Sigmoid colon (tissue), 7 donors: Measurements from ENCODE around the gene ACP6. TPM values are rescaled to one million over a fixed set of nuclear protein-coding genes. Genes with fewer than 3 reads are reported as not detected.

Experiments used
- DNase-seq: peaks from one replicate; pipeline ENCODE4 v3.0.0-alpha.2; 2019
- H3K27ac ChIP-seq, 4 donors: fragments of 200-600 bp; sonication (generic); one replicate each; pipeline ENCODE4 v1.5.1; 2016 to 2019; ENCODE audit warnings: mild to moderate bottlenecking in 1 of 4
- H3K27me3 ChIP-seq, 3 donors: fragments of 200-600 bp; sonication (generic); one replicate each; pipeline ENCODE4 v1.5.1; 2019; ENCODE audit warnings: mild to moderate bottlenecking in 1 of 3
- H3K36me3 ChIP-seq, 4 donors: fragments of 200-600 bp; sonication (generic); one replicate each; pipeline ENCODE4 v1.5.1; 2016 to 2019
- H3K4me1 ChIP-seq, 4 donors: fragments of 200-600 bp; sonication (generic); one replicate each; pipeline ENCODE4 v1.5.1; 2017 to 2019
- H3K4me3 ChIP-seq, 4 donors: fragments of 200-600 bp; sonication (generic); one replicate each; pipeline ENCODE4 v1.5.1; 2017 to 2019; ENCODE audit warnings: mild to moderate bottlenecking in 2 of 4, moderate library complexity in 1 of 4
- H3K9me3 ChIP-seq, 4 donors: fragments of 200-600 bp in 3 of 4; sonication (generic) in 3 of 4; one replicate each; pipeline versions ENCODE4 v1.5.1 to v1.6.1; 2013 to 2019
- CTCF ChIP-seq, 4 experiments: fragments of 450-650 bp in 3 of 4; fragments of 200-600 bp in 1 of 4; IDR thresholded peaks; one replicate each; pipeline ENCODE4 v1.5.1; 2016 to 2019; ENCODE audit warnings: antibody characterized with exemption in 4 of 4, mild to moderate bottlenecking in 3 of 4, moderate library complexity in 2 of 4
- EP300 ChIP-seq, 4 donors: sonication (generic); formaldehyde crosslinking; IDR thresholded peaks; one replicate each; pipeline ENCODE4 v1.6.1; 2017; ENCODE audit warnings: antibody characterized with exemption in 4 of 4
- POLR2A ChIP-seq, 2 donors: fragments of 450-650 bp; IDR thresholded peaks; one replicate each; pipeline ENCODE4 v1.6.1; 2016; ENCODE audit warnings: antibody characterized with exemption in 2 of 2, mild to moderate bottlenecking in 2 of 2, moderate library complexity in 2 of 2
- POLR2AphosphoS5 ChIP-seq, 4 donors: sonication (generic); formaldehyde crosslinking; IDR thresholded peaks; one replicate each; pipeline ENCODE4 v1.6.1; 2017; ENCODE audit warnings: antibody characterized with exemption in 4 of 4
- WGBS, 2 donors: extraction: QIAGEN DNeasy Blood & Tissue Kit; methylation state at CpG; one replicate each; pipeline ENCODE4 v1.1.7; 2013; 5-methylcytosine and 5-hydroxymethylcytosine counted together
- intact Hi-C: fragments of 100-400 bp; cut with DNase I; formaldehyde crosslinking; loops from one replicate; pipeline ENCODE4 v1.15.1; 2023
- polyA plus RNA-seq, 3 donors: library from polyadenylated mRNA; stranded (reverse); fragments of 200-250 nt; gene quantifications; one replicate each; pipeline ENCODE4 v1.2.3, GENCODE V29; 2013
- total RNA-seq, 4 donors: library from RNA; depleted of rRNA; stranded (reverse); fragments of >200 nt; gene quantifications; one replicate each; pipeline ENCODE4 v1.1.0, GENCODE V29; 2016
- donor health status: healthy with polysubstance abuse.
- donor health status: Bipolar disorder and iron deficiency.
- donor health status: healthy.

Gene ACP6
- total and polyA plus RNA-seq, 7 donors, result 3.5 to 27.8 (median 14.7) TPM

GRCh38 chr1:147611586-147611985 lies 58.7 kb downstream of the ACP6 start:
- H3K4me1 ChIP-seq, result peaks cover 0 to 27% (median 10%) of the 10 kb centered on the region in 4 donors
- no peak for DNase-seq
- intact Hi-C loops, result no loop called here
- no peak overlapping the region for H3K4me3 ChIP-seq
- H3K27ac ChIP-seq, result no peak overlapping the region
- no peak for TF ChIP-seq EP300 (IDR thresholded peaks at IDR 0.05)
- no peak for TF ChIP-seq POLR2A (IDR thresholded peaks at IDR 0.05)
- TF ChIP-seq POLR2AphosphoS5 (IDR thresholded peaks at IDR 0.05), result no peak
- no peak for TF ChIP-seq CTCF (IDR thresholded peaks at IDR 0.05)
- H3K27me3 ChIP-seq, result no peaks in the 10 kb centered on the region
- H3K9me3 ChIP-seq, result no peaks in the 10 kb centered on the region
- WGBS, 2 donors, result 90 to 94% methylated on average over 8 of the region's 8 CpGs
- peaks cover 13 to 68% (median 32%) of the 10 kb centered on the region in 4 donors for H3K36me3 ChIP-seq

- Histone ChIP-seq H3K36me3 (peaks cover 13 to 63% (median 30%) of the 10 kb centered on the region in 4 donors), H3K9me3 (no peaks in the 10 kb centered on the region), H3K4me3 (no peak overlapping the region), H3K27ac (no peak overlapping the region), H3K4me1 (peaks cover 0 to 32% (median 13%) of the 10 kb centered on the region in 4 donors), H3K27me3 (no peaks in the 10 kb centered on the region)
- WGBS, 2 donors, result 93 to 95% methylated on average over 3 of the region's 3 CpGs
- intact Hi-C loops, result no loop called here
- TF ChIP-seq POLR2AphosphoS5 (IDR thresholded peaks at IDR 0.05) (no peak), CTCF (IDR thresholded peaks at IDR 0.05) (no peak), EP300 (IDR thresholded peaks at IDR 0.05) (no peak), POLR2A (IDR thresholded peaks at IDR 0.05) (no peak)
- DNase-seq, result no peak
These were observed 59.3 kb downstream of the ACP6 start for GRCh38 chr1:147611021-147611426.

- Histone ChIP-seq H3K36me3 (peaks cover 10 to 54% (median 18%) of the 10 kb centered on the region in 4 donors), H3K27ac (no peak overlapping the region), H3K9me3 (no peaks in the 10 kb centered on the region), H3K4me3 (no peak overlapping the region), H3K4me1 (peaks cover 0 to 42% (median 24%) of the 10 kb centered on the region in 4 donors), H3K27me3 (no peaks in the 10 kb centered on the region)
- 76 to 91% methylated on average over 2 of the region's 2 CpGs for WGBS, 2 donors
- DNase-seq, result no peak
- TF ChIP-seq EP300 (IDR thresholded peaks at IDR 0.05), result no peak
- no peak for TF ChIP-seq CTCF (IDR thresholded peaks at IDR 0.05)
- TF ChIP-seq POLR2AphosphoS5 (IDR thresholded peaks at IDR 0.05), result no peak
- no peak for TF ChIP-seq POLR2A (IDR thresholded peaks at IDR 0.05)
- intact Hi-C loops, result no loop called here
These were observed 61.0 kb downstream of the ACP6 start for GRCh38 chr1:147609358-147609757.

GRCh38 chr1:147608596-147608995 lies 61.7 kb downstream of the ACP6 start:
- Histone ChIP-seq H3K4me1 (peaks cover 0 to 41% (median 25%) of the 10 kb centered on the region in 4 donors), H3K27ac (no peak overlapping the region), H3K36me3 (peaks cover 10 to 46% (median 17%) of the 10 kb centered on the region in 4 donors), H3K27me3 (no peaks in the 10 kb centered on the region), H3K9me3 (no peaks in the 10 kb centered on the region), H3K4me3 (no peak overlapping the region)
- no peak for TF ChIP-seq POLR2A (IDR thresholded peaks at IDR 0.05)
- TF ChIP-seq POLR2AphosphoS5 (IDR thresholded peaks at IDR 0.05), result no peak
- TF ChIP-seq EP300 (IDR thresholded peaks at IDR 0.05), result no peak
- no peak for TF ChIP-seq CTCF (IDR thresholded peaks at IDR 0.05)
- intact Hi-C loops, result no loop called here
- 94 to 96% methylated on average over 5 of the region's 5 CpGs for WGBS, 2 donors
- DNase-seq, result no peak

- TF ChIP-seq EP300 (IDR thresholded peaks at IDR 0.05) (no peak), CTCF (IDR thresholded peaks at IDR 0.05) (no peak), POLR2AphosphoS5 (IDR thresholded peaks at IDR 0.05) (no peak), POLR2A (IDR thresholded peaks at IDR 0.05) (no peak)
- no peak for DNase-seq
- Histone ChIP-seq H3K36me3 (peaks cover 0 to 16% (median 0%) of the 10 kb centered on the region in 4 donors), H3K27ac (peak overlapping the region in 3 of 4 donors; percentile 11 to 68 (median 67)), H3K4me3 (no peak overlapping the region), H3K4me1 (peaks cover 0 to 56% (median 36%) of the 10 kb centered on the region in 4 donors), H3K9me3 (no peaks in the 10 kb centered on the region), H3K27me3 (no peaks in the 10 kb centered on the region)
- intact Hi-C loops, result no loop called here
- WGBS, 2 donors, result 84 to 85% methylated on average over 2 of the region's 2 CpGs
These were observed 64.7 kb downstream of the ACP6 start for GRCh38 chr1:147605591-147605990.
